SK-N-SH treated with all-trans-retinoic acid at 6 μM for 48 hours (cell line): ENCODE measurements around the gene MT2A.

ENCODE experiments used
- ATAC-seq: fragments of 200-7000 bp; cut with Tn5 transposase; 3 replicates; pipeline ENCODE4 v1.9.1; 2020; ENCODE audit warnings: mild to moderate bottlenecking, moderate library complexity
- BACH2 ChIP-seq: fragments of 250-450 bp; sonication (Bioruptor Pico); IDR thresholded peaks from 2 replicates; pipeline ENCODE4 v1.9.0; 2021; ENCODE audit warnings: mild to moderate bottlenecking, borderline replicate concordance
- CSDC2 ChIP-seq: fragments of 250-450 bp; sonication (Bioruptor Pico); IDR thresholded peaks from 2 replicates; pipeline ENCODE4 v1.5.0; 2020; ENCODE audit warnings: mild to moderate bottlenecking, moderate library complexity
- ESRRG ChIP-seq: fragments of 250-450 bp; sonication (Bioruptor Pico); IDR thresholded peaks from 2 replicates; pipeline ENCODE4 v1.6.1; 2021; ENCODE audit warnings: mild to moderate bottlenecking
- GLIS3 ChIP-seq: fragments of 250-450 bp; sonication (Bioruptor Pico); IDR thresholded peaks from 2 replicates; pipeline ENCODE4 v1.5.0; 2020; ENCODE audit warnings: mild to moderate bottlenecking, moderate library complexity
- ISL1 ChIP-seq: fragments of 250-450 bp; sonication (Bioruptor Pico); IDR thresholded peaks from 2 replicates; pipeline ENCODE4 v2.1.2; 2022; ENCODE audit warnings: mild to moderate bottlenecking, moderate library complexity
- OSR1 ChIP-seq: fragments of 250-450 bp; sonication (Bioruptor Pico); IDR thresholded peaks from 2 replicates; pipeline ENCODE4 v1.8.0; 2022; ENCODE audit warnings: moderate library complexity, mild to moderate bottlenecking, inconsistent platforms
- POU6F1 ChIP-seq: fragments of 250-450 bp; sonication (Bioruptor Pico); IDR thresholded peaks from 2 replicates; pipeline ENCODE4 v1.8.0; 2021; ENCODE audit warnings: low read depth, mild to moderate bottlenecking, moderate library complexity, borderline replicate concordance
- PPARA ChIP-seq: fragments of 250-450 bp; sonication (Bioruptor Pico); IDR thresholded peaks from 2 replicates; pipeline ENCODE4 v1.5.0; 2020; ENCODE audit warnings: mild to moderate bottlenecking, borderline replicate concordance
- RARB ChIP-seq: fragments of 250-450 bp; sonication (Bioruptor Pico); IDR thresholded peaks from 2 replicates; pipeline ENCODE4 v1.8.0; 2021; ENCODE audit warnings: mild to moderate bottlenecking, moderate library complexity
- SNAI2 ChIP-seq: fragments of 250-450 bp; sonication (Bioruptor Pico); IDR thresholded peaks from 2 replicates; pipeline ENCODE4 v1.5.0; 2020; ENCODE audit warnings: mild to moderate bottlenecking, moderate library complexity
- TCF4 ChIP-seq: fragments of 250-450 bp; sonication (Bioruptor Pico); IDR thresholded peaks from 2 replicates; pipeline ENCODE4 v1.8.0; 2021; ENCODE audit warnings: mild to moderate bottlenecking, moderate library complexity, borderline replicate concordance
- TOX ChIP-seq: fragments of 250-450 bp; sonication (Bioruptor Pico); IDR thresholded peaks from 2 replicates; pipeline ENCODE4 v1.8.0; 2021; ENCODE audit warnings: mild to moderate bottlenecking, moderate library complexity, borderline replicate concordance
- TSHZ2 ChIP-seq: fragments of 250-450 bp; sonication (Bioruptor Pico); IDR thresholded peaks from 2 replicates; pipeline ENCODE4 v1.5.0; 2020; ENCODE audit warnings: mild to moderate bottlenecking, moderate library complexity
- ZC3H10 ChIP-seq: fragments of 250-450 bp; sonication (Bioruptor Pico); IDR thresholded peaks from 2 replicates; pipeline ENCODE4 v1.5.1; 2021; ENCODE audit warnings: mild to moderate bottlenecking, moderate library complexity
- ZFP3 ChIP-seq: fragments of 250-450 bp; sonication (Bioruptor Pico); IDR thresholded peaks from 2 replicates; pipeline ENCODE4 v1.5.0; 2020; ENCODE audit warnings: mild to moderate bottlenecking, moderate library complexity
- ZFP30 ChIP-seq: fragments of 450-650 bp; formaldehyde crosslinking; IDR thresholded peaks from 2 replicates; pipeline ENCODE4 v1.5.0; 2022; ENCODE audit warnings: mild to moderate bottlenecking, moderate library complexity
- ZNF565 ChIP-seq: fragments of 450-650 bp; formaldehyde crosslinking; conservative IDR thresholded peaks from 2 replicates; pipeline ENCODE4 v1.5.0; 2020; ENCODE audit warnings: low read depth, mild to moderate bottlenecking, moderate library complexity
- ZNF70 ChIP-seq: fragments of 450-650 bp; formaldehyde crosslinking; IDR thresholded peaks from 2 replicates; pipeline ENCODE4 v1.5.0; 2020; ENCODE audit warnings: mild to moderate bottlenecking, moderate library complexity
- ZNF8 ChIP-seq: fragments of 450-650 bp; formaldehyde crosslinking; IDR thresholded peaks from 2 replicates; pipeline ENCODE4 v1.5.0; 2020; ENCODE audit warnings: mild to moderate bottlenecking, moderate library complexity
- TF ChIP-seq, protein P1 (sequence below): fragments of 250-450 bp; sonication (Bioruptor Pico); IDR thresholded peaks from 2 replicates; pipeline ENCODE4 v1.8.0; 2020; ENCODE audit warnings: mild to moderate bottlenecking, moderate library complexity, borderline replicate concordance
- TF ChIP-seq, protein P2 (sequence below): fragments of 250-450 bp; sonication (Bioruptor Pico); IDR thresholded peaks from 2 replicates; pipeline ENCODE4 v1.5.1; 2020; ENCODE audit warnings: low read depth, mild to moderate bottlenecking, moderate library complexity

MT2A gene

GRCh38 chr16:56571525-56571924 is 36.9 kb upstream of the MT2A start:
- TF ChIP-seq ZC3H10 (CRISPR knock-in tag) (no peak), ESRRG (no peak), OSR1 (CRISPR knock-in tag) (no peak), ZNF8 (CRISPR knock-in tag) (no peak), ZFP3 (CRISPR knock-in tag) (no peak), RARB (CRISPR knock-in tag) (no peak), CSDC2 (CRISPR knock-in tag) (no peak), ZNF565 (CRISPR knock-in tag) (no peak), SNAI2 (no peak), TCF4 (CRISPR knock-in tag) (no peak), ISL1 (CRISPR knock-in tag) (no peak), TSHZ2 (CRISPR knock-in tag) (no peak)
- TF ChIP-seq, protein P1, sequence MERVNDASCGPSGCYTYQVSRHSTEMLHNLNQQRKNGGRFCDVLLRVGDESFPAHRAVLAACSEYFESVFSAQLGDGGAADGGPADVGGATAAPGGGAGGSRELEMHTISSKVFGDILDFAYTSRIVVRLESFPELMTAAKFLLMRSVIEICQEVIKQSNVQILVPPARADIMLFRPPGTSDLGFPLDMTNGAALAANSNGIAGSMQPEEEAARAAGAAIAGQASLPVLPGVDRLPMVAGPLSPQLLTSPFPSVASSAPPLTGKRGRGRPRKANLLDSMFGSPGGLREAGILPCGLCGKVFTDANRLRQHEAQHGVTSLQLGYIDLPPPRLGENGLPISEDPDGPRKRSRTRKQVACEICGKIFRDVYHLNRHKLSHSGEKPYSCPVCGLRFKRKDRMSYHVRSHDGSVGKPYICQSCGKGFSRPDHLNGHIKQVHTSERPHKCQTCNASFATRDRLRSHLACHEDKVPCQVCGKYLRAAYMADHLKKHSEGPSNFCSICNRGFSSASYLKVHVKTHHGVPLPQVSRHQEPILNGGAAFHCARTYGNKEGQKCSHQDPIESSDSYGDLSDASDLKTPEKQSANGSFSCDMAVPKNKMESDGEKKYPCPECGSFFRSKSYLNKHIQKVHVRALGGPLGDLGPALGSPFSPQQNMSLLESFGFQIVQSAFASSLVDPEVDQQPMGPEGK (CRISPR knock-in tag): no peak
- TF ChIP-seq, protein P2, sequence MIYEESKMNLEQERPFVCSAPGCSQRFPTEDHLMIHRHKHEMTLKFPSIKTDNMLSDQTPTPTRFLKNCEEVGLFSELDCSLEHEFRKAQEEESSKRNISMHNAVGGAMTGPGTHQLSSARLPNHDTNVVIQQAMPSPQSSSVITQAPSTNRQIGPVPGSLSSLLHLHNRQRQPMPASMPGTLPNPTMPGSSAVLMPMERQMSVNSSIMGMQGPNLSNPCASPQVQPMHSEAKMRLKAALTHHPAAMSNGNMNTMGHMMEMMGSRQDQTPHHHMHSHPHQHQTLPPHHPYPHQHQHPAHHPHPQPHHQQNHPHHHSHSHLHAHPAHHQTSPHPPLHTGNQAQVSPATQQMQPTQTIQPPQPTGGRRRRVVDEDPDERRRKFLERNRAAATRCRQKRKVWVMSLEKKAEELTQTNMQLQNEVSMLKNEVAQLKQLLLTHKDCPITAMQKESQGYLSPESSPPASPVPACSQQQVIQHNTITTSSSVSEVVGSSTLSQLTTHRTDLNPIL: no peak
- no peak for ATAC-seq

DNA sequence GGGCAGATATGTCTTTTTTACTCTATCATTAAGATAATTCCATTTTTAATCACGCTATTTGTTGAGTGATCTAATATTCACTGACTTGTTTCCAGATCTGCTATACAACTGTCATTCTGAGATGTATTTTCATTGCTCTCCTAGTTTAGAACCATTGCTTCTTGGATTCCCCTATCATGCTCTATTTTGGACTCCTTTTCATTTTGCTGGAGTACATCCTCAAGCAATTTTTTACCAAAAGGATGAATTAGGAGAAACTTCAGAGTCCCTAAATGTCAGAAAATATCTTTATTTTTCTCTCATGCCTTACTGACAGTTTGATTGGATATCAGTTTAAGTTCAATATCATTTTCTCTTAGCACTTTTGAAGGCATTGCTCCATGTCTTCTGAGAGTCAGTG is 33.8 kb upstream of the MT2A start:
- no peak for ATAC-seq
- no peak for TF ChIP-seq ZNF8 (CRISPR knock-in tag)
- TF ChIP-seq TOX (CRISPR knock-in tag): no peak
- no peak for TF ChIP-seq PPARA
- TF ChIP-seq, protein P2: no peak
- TF ChIP-seq ZFP30 (CRISPR knock-in tag): no peak
- no peak for TF ChIP-seq TCF4 (CRISPR knock-in tag)
- TF ChIP-seq, protein P1 (CRISPR knock-in tag): no peak
- TF ChIP-seq OSR1 (CRISPR knock-in tag): no peak
- no peak for TF ChIP-seq ISL1 (CRISPR knock-in tag)
- no peak for TF ChIP-seq BACH2 (CRISPR knock-in tag)
- no peak for TF ChIP-seq SNAI2
- TF ChIP-seq GLIS3 (CRISPR knock-in tag): no peak
- no peak for TF ChIP-seq POU6F1 (CRISPR knock-in tag)
- TF ChIP-seq TSHZ2 (CRISPR knock-in tag): no peak
- TF ChIP-seq ZFP3 (CRISPR knock-in tag): no peak
- TF ChIP-seq ZNF70 (CRISPR knock-in tag): no peak
- TF ChIP-seq CSDC2 (CRISPR knock-in tag): no peak
- no peak for TF ChIP-seq RARB (CRISPR knock-in tag)
